Gastrocnemius medialis (tissue), 4 donors: ENCODE measurements around the gene PRRX1. TPM values are rescaled to one million over a fixed set of nuclear protein-coding genes. Genes with fewer than 3 reads are reported as not detected.

Source experiments
- ATAC-seq, 2 donors: fragments of 150-250 bp; one replicate each; pipeline ENCODE4 v1.9.1; 2016
- DNase-seq, 2 donors: peaks; one replicate each; pipeline ENCODE4 v3.0.0-alpha.2; 2019
- H3K27ac ChIP-seq, 4 donors: fragments of 200-600 bp; sonication (generic); 1 replicate in 1 of 4; 2 replicates in 3 of 4; pipeline ENCODE4 v1.5.1; 2016 to 2018; ENCODE audit warnings: mild to moderate bottlenecking in 2 of 4, moderate library complexity in 1 of 4
- H3K27me3 ChIP-seq, 3 donors: fragments of 200-600 bp; sonication (generic) in 2 of 3; 1 replicate in 1 of 3; 2 replicates in 2 of 3; pipeline versions ENCODE4 v1.5.1 to v1.6.0; 2016 to 2019; ENCODE audit warnings: mild to moderate bottlenecking in 1 of 3, moderate library complexity in 1 of 3
- H3K36me3 ChIP-seq, 2 donors: fragments of 200-600 bp; sonication (generic) in 1 of 2; one replicate each; pipeline ENCODE4 v1.5.1; 2017 to 2018
- H3K4me1 ChIP-seq, 2 donors: fragments of 200-600 bp; sonication (generic) in 1 of 2; one replicate each; pipeline ENCODE4 v1.5.1; 2016 to 2017; ENCODE audit warnings: mild to moderate bottlenecking in 2 of 2
- H3K4me3 ChIP-seq, 4 donors: fragments of 200-600 bp; sonication (generic) in 3 of 4; 1 replicate in 1 of 4; 2 replicates in 3 of 4; pipeline ENCODE4 v1.5.1; 2016 to 2019; ENCODE audit warnings: mild to moderate bottlenecking in 2 of 4
- H3K9me3 ChIP-seq, 3 donors: fragments of 200-600 bp; sonication (generic) in 2 of 3; 1 replicate in 1 of 3; 2 replicates in 2 of 3; pipeline ENCODE4 v1.5.1; 2016 to 2019
- CTCF ChIP-seq, 5 experiments: fragments of 450-650 bp in 3 of 5; fragments of 200-600 bp in 2 of 5; sonication (generic) in 2 of 5; IDR thresholded peaks in 4 of 5; conservative IDR thresholded peaks in 1 of 5; 1 replicate in 4 of 5; 2 replicates in 1 of 5; pipeline ENCODE4 v1.5.1; 2016 to 2019; ENCODE audit warnings: antibody characterized with exemption in 5 of 5, mild to moderate bottlenecking in 3 of 5, moderate library complexity in 3 of 5
- POLR2A ChIP-seq, 2 donors: fragments of 450-650 bp; IDR thresholded peaks; one replicate each; pipeline ENCODE4 v1.6.1; 2017; ENCODE audit warnings: antibody characterized with exemption in 2 of 2, mild to moderate bottlenecking in 2 of 2, moderate library complexity in 2 of 2
- in situ Hi-C, 4 donors: fragments of 200-750 bp; cut with MboI; loops; one replicate each; pipeline versions ENCODE4 v1.15.0 to v1.8.0; 2017; ENCODE audit warnings: low sequenced_read_pairs in 4 of 4
- intact Hi-C: fragments of 100-400 bp; cut with DNase I; formaldehyde crosslinking; loops from one replicate; pipeline ENCODE4 v1.15.1; 2023; ENCODE audit warnings: low total_unique reads
- total RNA-seq, 4 donors: library from RNA; depleted of rRNA; stranded (reverse); fragments of >200 nt; gene quantifications; one replicate each; pipeline versions ENCODE4 v1.1.0 to v1.2.3, GENCODE V29; 2016

The PRRX1 gene
- total RNA-seq, 4 donors from 2014 or later, result 35.3 to 120 (median 64.3) TPM

GRCh38 chr1:170714163-170714562, 50.2 kb downstream of the PRRX1 start:
- peaks cover 13 to 17% of the 10 kb centered on the region in 2 donors for H3K4me1 ChIP-seq
- H3K27me3 ChIP-seq, result no peaks in the 10 kb centered on the region
- peak overlapping the region in 1 of 4 donors; percentile 31 for H3K27ac ChIP-seq
- H3K36me3 ChIP-seq, result no peaks in the 10 kb centered on the region
- TF ChIP-seq CTCF (IDR thresholded peaks at IDR 0.05 in 4 of 5, conservative IDR thresholded peaks at IDR 0.05 in 1 of 5) (no peak), POLR2A (IDR thresholded peaks at IDR 0.05) (no peak)
- H3K4me3 ChIP-seq, result no peak overlapping the region
- DNase-seq (no peak), ATAC-seq (no peak)
- no peaks in the 10 kb centered on the region for H3K9me3 ChIP-seq
- intact Hi-C loops, result no loop called here
- in situ Hi-C loops, result no loop called here

- DNase-seq, result no peak
- Histone ChIP-seq H3K4me1 (peaks cover 10 to 17% of the 10 kb centered on the region in 2 donors), H3K4me3 (no peak overlapping the region), H3K9me3 (no peaks in the 10 kb centered on the region), H3K27me3 (no peaks in the 10 kb centered on the region), H3K36me3 (peaks cover 0 to 5% of the 10 kb centered on the region in 2 donors), H3K27ac (peak overlapping the region in 2 of 4 donors; percentile 11 to 31)
- no peak for ATAC-seq
- intact Hi-C loops (no loop called here), in situ Hi-C loops (no loop called here)
- no peak for TF ChIP-seq POLR2A (IDR thresholded peaks at IDR 0.05)
- no peak for TF ChIP-seq CTCF (IDR thresholded peaks at IDR 0.05 in 4 of 5, conservative IDR thresholded peaks at IDR 0.05 in 1 of 5)
Observed at GRCh38 chr1:170714938-170715337, 51.0 kb downstream of the PRRX1 start.

- H3K9me3 ChIP-seq, result no peaks in the 10 kb centered on the region
- no peaks in the 10 kb centered on the region for H3K27me3 ChIP-seq
- peaks cover 0 to 24% of the 10 kb centered on the region in 2 donors for H3K36me3 ChIP-seq
- intact Hi-C loops, result no loop called here
- H3K4me3 ChIP-seq, result no peak overlapping the region
- no peak for ATAC-seq
- no peak for DNase-seq
- TF ChIP-seq POLR2A (IDR thresholded peaks at IDR 0.05), result no peak
- H3K4me1 ChIP-seq, result peaks cover 10 to 14% of the 10 kb centered on the region in 2 donors
- in situ Hi-C loops, result no loop called here
- H3K27ac ChIP-seq, result peak overlapping the region; percentile 9 to 52 (median 22)
Observed at GRCh38 chr1:170716835-170717429, 53.0 kb downstream of the PRRX1 start.

- in situ Hi-C loops (no loop called here), intact Hi-C loops (no loop called here)
- peak in 1 of 2 donors; percentile 25 for ATAC-seq
- H3K4me1 ChIP-seq, result peaks cover 10 to 12% of the 10 kb centered on the region in 2 donors
- TF ChIP-seq CTCF (IDR thresholded peaks at IDR 0.05 in 4 of 5, conservative IDR thresholded peaks at IDR 0.05 in 1 of 5) (no peak), POLR2A (IDR thresholded peaks at IDR 0.05) (no peak)
- peak overlapping the region; percentile 17 to 45 (median 42) for H3K27ac ChIP-seq
- H3K27me3 ChIP-seq, result no peaks in the 10 kb centered on the region
- no peaks in the 10 kb centered on the region for H3K9me3 ChIP-seq
- no peak overlapping the region for H3K4me3 ChIP-seq
- H3K36me3 ChIP-seq, result peaks cover 0 to 49% of the 10 kb centered on the region in 2 donors
- DNase-seq, result no peak
Observed at GRCh38 chr1:170720661-170721060, 56.7 kb downstream of the PRRX1 start.

GRCh38 chr1:170721621-170722020, 57.7 kb downstream of the PRRX1 start:
- ATAC-seq (no peak), DNase-seq (no peak)
- H3K4me3 ChIP-seq, result no peak overlapping the region
- H3K27ac ChIP-seq, result peak overlapping the region; percentile 20 to 41 (median 33)
- in situ Hi-C loops (no loop called here), intact Hi-C loops (no loop called here)
- TF ChIP-seq POLR2A (IDR thresholded peaks at IDR 0.05), result no peak
- no peak for TF ChIP-seq CTCF (IDR thresholded peaks at IDR 0.05 in 4 of 5, conservative IDR thresholded peaks at IDR 0.05 in 1 of 5)
- H3K27me3 ChIP-seq, result no peaks in the 10 kb centered on the region
- peaks cover 0 to 49% of the 10 kb centered on the region in 2 donors for H3K36me3 ChIP-seq
- peaks cover 9 to 12% of the 10 kb centered on the region in 2 donors for H3K4me1 ChIP-seq
- no peaks in the 10 kb centered on the region for H3K9me3 ChIP-seq
